Sigmoid colon (tissue), 7 donors: ENCODE data around the gene PHLDB2. TPM values are rescaled to one million over a fixed set of nuclear protein-coding genes. Genes with fewer than 3 reads are reported as not detected.

Experiments
- DNase-seq: peaks from one replicate; pipeline ENCODE4 v3.0.0-alpha.2; 2019
- H3K27ac ChIP-seq, 4 donors: fragments of 200-600 bp; sonication (generic); one replicate each; pipeline ENCODE4 v1.5.1; 2016 to 2019; ENCODE audit warnings: mild to moderate bottlenecking in 1 of 4
- H3K27me3 ChIP-seq, 3 donors: fragments of 200-600 bp; sonication (generic); one replicate each; pipeline ENCODE4 v1.5.1; 2019; ENCODE audit warnings: mild to moderate bottlenecking in 1 of 3
- H3K36me3 ChIP-seq, 4 donors: fragments of 200-600 bp; sonication (generic); one replicate each; pipeline ENCODE4 v1.5.1; 2016 to 2019
- H3K4me1 ChIP-seq, 4 donors: fragments of 200-600 bp; sonication (generic); one replicate each; pipeline ENCODE4 v1.5.1; 2017 to 2019
- H3K4me3 ChIP-seq, 4 donors: fragments of 200-600 bp; sonication (generic); one replicate each; pipeline ENCODE4 v1.5.1; 2017 to 2019; ENCODE audit warnings: mild to moderate bottlenecking in 2 of 4, moderate library complexity in 1 of 4
- H3K9me3 ChIP-seq, 4 donors: fragments of 200-600 bp in 3 of 4; sonication (generic) in 3 of 4; one replicate each; pipeline versions ENCODE4 v1.5.1 to v1.6.1; 2013 to 2019
- EP300 ChIP-seq, 4 donors: sonication (generic); formaldehyde crosslinking; IDR thresholded peaks; one replicate each; pipeline ENCODE4 v1.6.1; 2017; ENCODE audit warnings: antibody characterized with exemption in 4 of 4
- POLR2A ChIP-seq, 2 donors: fragments of 450-650 bp; IDR thresholded peaks; one replicate each; pipeline ENCODE4 v1.6.1; 2016; ENCODE audit warnings: antibody characterized with exemption in 2 of 2, mild to moderate bottlenecking in 2 of 2, moderate library complexity in 2 of 2
- POLR2AphosphoS5 ChIP-seq, 4 donors: sonication (generic); formaldehyde crosslinking; IDR thresholded peaks; one replicate each; pipeline ENCODE4 v1.6.1; 2017; ENCODE audit warnings: antibody characterized with exemption in 4 of 4
- WGBS, 2 donors: extraction: QIAGEN DNeasy Blood & Tissue Kit; methylation state at CpG; one replicate each; pipeline ENCODE4 v1.1.7; 2013; 5-methylcytosine and 5-hydroxymethylcytosine counted together
- intact Hi-C: fragments of 100-400 bp; cut with DNase I; formaldehyde crosslinking; loops from one replicate; pipeline ENCODE4 v1.15.1; 2023
- polyA plus RNA-seq, 3 donors: library from polyadenylated mRNA; stranded (reverse); fragments of 200-250 nt; gene quantifications; one replicate each; pipeline ENCODE4 v1.2.3, GENCODE V29; 2013
- total RNA-seq, 4 donors: library from RNA; depleted of rRNA; stranded (reverse); fragments of >200 nt; gene quantifications; one replicate each; pipeline ENCODE4 v1.1.0, GENCODE V29; 2016
- TF ChIP-seq, protein P1 (sequence below), 4 experiments: fragments of 450-650 bp in 3 of 4; fragments of 200-600 bp in 1 of 4; IDR thresholded peaks; one replicate each; pipeline ENCODE4 v1.5.1; 2016 to 2019; ENCODE audit warnings: antibody characterized with exemption in 4 of 4, mild to moderate bottlenecking in 3 of 4, moderate library complexity in 2 of 4
- donor health status: healthy with polysubstance abuse.
- donor health status: Bipolar disorder and iron deficiency.
- donor health status: healthy.

PHLDB2 gene
- total RNA-seq (100 to 1,000 TPM; 120 to 471 (median 132) TPM), polyA plus RNA-seq (10 to 100 TPM in 1 of 3 donors, 1 to 10 TPM in 2; 4.4 to 14.4 (median 7.2) TPM)

DNA sequence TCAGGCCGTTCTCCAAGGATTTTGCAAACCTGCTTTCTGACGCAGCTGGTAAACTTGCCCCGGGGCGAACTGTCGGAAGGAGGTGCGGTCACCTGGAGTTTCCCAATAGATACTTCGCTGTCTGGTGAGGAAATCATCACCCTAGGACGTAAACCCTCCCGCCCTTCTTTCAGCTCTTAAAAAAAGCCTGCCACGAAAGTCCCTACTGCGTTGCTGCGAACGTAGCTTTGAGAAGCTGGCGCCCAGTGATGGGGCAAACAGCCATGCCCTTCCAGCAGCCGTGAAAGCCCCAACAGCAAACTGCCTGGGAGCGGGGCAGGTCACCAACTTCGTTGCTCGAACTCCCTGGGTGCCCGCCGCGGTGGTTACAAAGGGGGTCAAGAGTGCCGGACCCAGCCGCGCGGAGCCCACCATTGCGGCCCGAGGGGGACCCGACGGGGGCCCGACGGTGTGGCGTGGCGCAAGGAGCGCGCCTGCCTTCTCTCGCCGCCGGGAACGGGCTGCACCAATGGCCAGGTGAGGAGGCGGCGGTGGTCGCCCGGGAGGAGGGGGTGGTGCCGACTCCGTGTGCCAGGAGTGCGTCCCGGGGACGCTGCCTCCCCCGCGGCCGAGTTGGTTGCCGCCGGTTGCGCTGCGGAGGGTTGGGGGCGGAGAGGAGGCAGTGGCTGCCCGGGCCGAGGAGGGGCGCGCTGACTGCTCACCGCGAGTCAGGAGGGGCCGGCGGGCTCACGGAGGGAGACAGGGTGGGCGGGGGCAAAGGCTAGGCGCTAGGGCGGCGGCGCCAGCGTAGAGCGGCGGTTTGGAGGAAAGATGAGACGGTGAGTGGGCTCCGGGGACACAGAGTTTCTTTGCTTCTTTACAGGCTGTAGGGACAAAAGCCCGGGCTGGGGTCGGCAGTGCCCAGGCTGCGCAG is at the start of gene PHLDB2:
Gene PHLDB2 (plus strand): TSS at position 205 of the 913 bp plus-strand sequence. CDS start 24,813 bp downstream, outside the sequence.
- intact Hi-C loops = loop anchor here (5.0 to 10.0 kb wide), 2 partner anchors 57 to 95 kb away; no protein-coding TSS in a partner anchor
- Histone ChIP-seq H3K9me3 (no peaks in the 10 kb centered on the region), H3K4me1 (peaks cover 0 to 52% (median 34%) of the 10 kb centered on the region in 4 donors), H3K36me3 (no peaks in the 10 kb centered on the region), H3K27me3 (no peaks in the 10 kb centered on the region), H3K4me3 (peak within 1 kb of the TSS; percentile 69 to 97 (median 88)), H3K27ac (peak within 1 kb of the TSS; percentile 95 to 99 (median 99))
- DNase-seq = peak; percentile 91
- WGBS, 2 donors = 0 to 1% methylated on average over 78 of the region's 78 CpGs
- peak; percentile 53 to 75 (median 62) for TF ChIP-seq POLR2AphosphoS5 (IDR thresholded peaks at IDR 0.05)
- TF ChIP-seq, protein P1, sequence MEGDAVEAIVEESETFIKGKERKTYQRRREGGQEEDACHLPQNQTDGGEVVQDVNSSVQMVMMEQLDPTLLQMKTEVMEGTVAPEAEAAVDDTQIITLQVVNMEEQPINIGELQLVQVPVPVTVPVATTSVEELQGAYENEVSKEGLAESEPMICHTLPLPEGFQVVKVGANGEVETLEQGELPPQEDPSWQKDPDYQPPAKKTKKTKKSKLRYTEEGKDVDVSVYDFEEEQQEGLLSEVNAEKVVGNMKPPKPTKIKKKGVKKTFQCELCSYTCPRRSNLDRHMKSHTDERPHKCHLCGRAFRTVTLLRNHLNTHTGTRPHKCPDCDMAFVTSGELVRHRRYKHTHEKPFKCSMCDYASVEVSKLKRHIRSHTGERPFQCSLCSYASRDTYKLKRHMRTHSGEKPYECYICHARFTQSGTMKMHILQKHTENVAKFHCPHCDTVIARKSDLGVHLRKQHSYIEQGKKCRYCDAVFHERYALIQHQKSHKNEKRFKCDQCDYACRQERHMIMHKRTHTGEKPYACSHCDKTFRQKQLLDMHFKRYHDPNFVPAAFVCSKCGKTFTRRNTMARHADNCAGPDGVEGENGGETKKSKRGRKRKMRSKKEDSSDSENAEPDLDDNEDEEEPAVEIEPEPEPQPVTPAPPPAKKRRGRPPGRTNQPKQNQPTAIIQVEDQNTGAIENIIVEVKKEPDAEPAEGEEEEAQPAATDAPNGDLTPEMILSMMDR (IDR thresholded peaks at IDR 0.05) = no peak
- TF ChIP-seq EP300 (IDR thresholded peaks at IDR 0.05) = peak in 1 of 4 donors; percentile 3
- TF ChIP-seq POLR2A (IDR thresholded peaks at IDR 0.05) = peak; percentile 6 to 22

DNA sequence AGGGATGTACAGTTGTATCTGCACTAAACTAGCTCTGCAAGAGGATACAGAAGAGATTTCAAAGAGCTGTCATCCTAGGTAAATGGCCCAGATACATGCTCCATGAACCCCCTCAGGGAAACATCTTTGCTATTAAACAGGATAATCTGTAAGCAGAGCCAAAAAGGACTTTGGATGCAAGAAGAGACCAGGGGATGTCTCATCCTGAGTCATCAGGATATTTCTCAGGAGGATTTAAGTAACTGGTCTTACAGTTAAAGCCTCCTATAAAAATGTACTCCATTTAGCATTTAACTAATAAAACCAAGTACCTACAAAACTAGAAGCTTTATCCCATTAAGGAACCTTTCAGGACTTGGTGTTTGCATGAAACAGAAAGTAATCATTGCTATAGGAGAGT is 48.2 kb upstream of the PHLDB2 start:
- intact Hi-C loops = no loop called here
- peaks cover 0 to 3% (median 0%) of the 10 kb centered on the region in 4 donors for H3K9me3 ChIP-seq

DNA sequence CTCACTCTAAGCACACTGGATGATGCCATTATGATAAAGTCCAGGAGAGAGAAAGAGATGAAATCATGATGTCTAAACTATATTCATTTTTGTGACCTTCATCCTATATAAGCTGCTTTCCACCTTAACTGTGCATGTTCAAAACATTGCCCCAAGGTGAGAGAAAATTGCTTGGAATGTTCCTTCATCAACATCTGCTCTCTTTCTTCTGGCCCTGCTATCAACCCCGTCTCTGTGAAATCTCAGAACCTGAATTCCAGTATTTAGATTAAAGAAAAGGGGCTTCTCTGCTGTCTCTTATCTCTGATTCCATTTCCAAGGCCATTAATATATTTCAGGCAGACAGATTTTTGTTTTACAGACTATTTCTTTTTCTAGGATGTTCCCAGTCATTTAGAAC is 47.3 kb upstream of the PHLDB2 start:
- peaks cover 0 to 37% (median 33%) of the 10 kb centered on the region in 4 donors for H3K4me1 ChIP-seq
- 95 to 96% methylated on average over 1 of the region's 1 CpG for WGBS, 2 donors
- H3K9me3 ChIP-seq = peaks cover 0 to 3% (median 0%) of the 10 kb centered on the region in 4 donors
- TF ChIP-seq POLR2AphosphoS5 (IDR thresholded peaks at IDR 0.05) (no peak), POLR2A (IDR thresholded peaks at IDR 0.05) (no peak), EP300 (IDR thresholded peaks at IDR 0.05) (no peak)
- TF ChIP-seq, protein P1 (IDR thresholded peaks at IDR 0.05) = no peak
- H3K4me3 ChIP-seq = no peak overlapping the region
- no peak for DNase-seq
- H3K36me3 ChIP-seq = no peaks in the 10 kb centered on the region
- peak overlapping the region in 2 of 4 donors; percentile 57 to 81 for H3K27ac ChIP-seq
- intact Hi-C loops = no loop called here
- H3K27me3 ChIP-seq = no peaks in the 10 kb centered on the region

More for the DNA sequence above, 48.2 kb upstream of the PHLDB2 start:
- no peak for DNase-seq
- Histone ChIP-seq H3K4me1 (peaks cover 0 to 37% (median 33%) of the 10 kb centered on the region in 4 donors), H3K4me3 (no peak overlapping the region), H3K27me3 (no peaks in the 10 kb centered on the region), H3K36me3 (no peaks in the 10 kb centered on the region), H3K27ac (peak overlapping the region in 3 of 4 donors; percentile 4 to 81 (median 57))
- no peak for TF ChIP-seq POLR2A (IDR thresholded peaks at IDR 0.05)

DNA sequence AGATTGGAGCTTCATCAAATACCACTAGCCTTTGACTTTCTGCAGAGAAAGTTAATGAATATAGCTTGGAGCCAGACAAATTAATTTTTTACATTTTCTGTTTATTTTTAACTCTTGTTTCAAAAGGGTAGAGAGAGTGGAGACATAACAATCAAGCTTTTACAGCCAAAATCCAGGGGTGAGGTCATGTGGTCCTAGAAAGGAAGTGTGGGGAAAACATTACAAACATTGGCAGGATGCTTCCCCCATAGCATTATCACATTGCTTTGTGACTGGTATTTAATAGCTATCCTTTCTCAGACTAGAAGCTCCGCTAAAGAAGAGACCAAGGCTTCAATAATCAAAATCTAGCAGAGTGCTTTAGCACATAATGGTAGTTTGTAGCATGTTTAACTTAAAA is 46.4 kb upstream of the PHLDB2 start:
- no peaks in the 10 kb centered on the region for H3K27me3 ChIP-seq
- DNase-seq = no peak
- H3K4me3 ChIP-seq = no peak overlapping the region
- no peak for TF ChIP-seq POLR2A (IDR thresholded peaks at IDR 0.05)
- TF ChIP-seq POLR2AphosphoS5 (IDR thresholded peaks at IDR 0.05) = no peak
- no peak for TF ChIP-seq EP300 (IDR thresholded peaks at IDR 0.05)
- TF ChIP-seq, protein P1 (IDR thresholded peaks at IDR 0.05) = no peak
- H3K27ac ChIP-seq = peak overlapping the region in 1 of 4 donors; percentile 57
- peaks cover 0 to 3% (median 0%) of the 10 kb centered on the region in 4 donors for H3K9me3 ChIP-seq
- 80 to 90% methylated on average over 1 of the region's 1 CpG for WGBS, 2 donors
- peaks cover 0 to 37% (median 33%) of the 10 kb centered on the region in 4 donors for H3K4me1 ChIP-seq
- H3K36me3 ChIP-seq = no peaks in the 10 kb centered on the region
- intact Hi-C loops = no loop called here

DNA sequence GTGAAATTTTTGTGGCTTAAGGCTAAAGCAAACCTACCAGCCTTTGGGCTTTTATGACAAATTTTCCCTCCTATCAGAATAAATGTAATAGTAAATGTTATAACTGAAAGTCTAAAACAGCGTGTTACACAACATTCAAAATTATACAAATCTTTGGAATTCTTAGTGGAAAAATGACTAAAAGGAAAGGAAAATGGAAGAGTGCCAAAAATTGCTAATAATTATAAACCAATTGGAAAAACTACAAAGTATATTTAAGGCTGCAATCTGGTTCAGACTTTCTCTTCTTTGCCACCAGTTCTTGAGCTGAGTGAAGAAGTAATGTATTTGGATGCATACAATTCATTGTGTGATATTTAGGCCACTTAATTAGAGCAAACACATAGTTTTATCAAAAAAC is 45.6 kb upstream of the PHLDB2 start:
- H3K4me3 ChIP-seq = no peak overlapping the region
- DNase-seq = no peak
- TF ChIP-seq POLR2A (IDR thresholded peaks at IDR 0.05) = no peak
- H3K9me3 ChIP-seq = peaks cover 0 to 3% (median 0%) of the 10 kb centered on the region in 4 donors
- H3K27ac ChIP-seq = no peak overlapping the region
- WGBS, 2 donors = 86 to 87% methylated on average over 1 of the region's 1 CpG
- no peaks in the 10 kb centered on the region for H3K36me3 ChIP-seq
- intact Hi-C loops = no loop called here
- peaks cover 0 to 34% (median 28%) of the 10 kb centered on the region in 4 donors for H3K4me1 ChIP-seq
- no peaks in the 10 kb centered on the region for H3K27me3 ChIP-seq
